Inferior parietal cortex (tissue), 1 donor: ENCODE measurements around the gene WTAP.
"Not testable (repeated sequence)": the region's sequence is repeated elsewhere in the genome, so short reads cannot be mapped to it uniquely, and the experiment has no call there.

ENCODE experiments used
- DNase-seq: peaks from one replicate; pipeline ENCODE4 v3.0.0-alpha.2; 2016; ENCODE audit errors: extremely low spot score

Gene WTAP

GRCh38 chr6:159761873-159762680 lies 34.8 kb downstream of the WTAP start, which contains the start of gene ACAT2:
Gene ACAT2, plus strand, starts transcription at chr6:159762045. Its CDS starts 43 bp downstream, at chr6:159762088.
- peak; percentile 98 for DNase-seq

DNA sequence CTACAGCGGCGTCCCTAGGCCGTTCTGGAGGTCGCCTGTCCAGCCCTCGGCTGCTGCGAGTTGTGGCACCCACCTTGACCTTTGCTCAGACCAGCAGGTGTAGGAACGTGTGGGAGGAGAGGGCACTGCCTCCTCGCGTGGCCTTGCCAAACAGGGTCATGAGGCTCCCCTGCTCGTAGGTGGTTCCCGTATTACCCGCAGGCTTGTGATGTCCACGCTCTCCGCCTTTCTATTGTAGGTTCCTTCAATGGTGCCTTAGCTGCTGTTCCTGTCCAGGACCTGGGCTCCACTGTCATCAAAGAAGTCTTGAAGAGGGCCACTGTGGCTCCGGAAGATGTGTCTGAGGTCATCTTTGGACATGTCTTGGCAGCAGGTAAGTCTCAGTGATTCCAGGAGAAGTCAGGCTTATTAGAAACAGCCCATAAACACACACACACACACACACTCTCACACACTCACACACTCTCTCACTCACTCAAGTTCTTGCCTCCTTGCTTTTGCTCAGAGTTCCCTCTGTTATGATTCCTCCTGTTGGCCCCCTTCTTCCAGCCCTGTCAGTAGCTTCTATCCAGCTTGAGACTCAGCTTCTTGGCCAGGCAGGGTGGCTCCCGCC lies 35.5 kb downstream of the WTAP start:
- no peak for DNase-seq

GRCh38 chr6:159766906-159767305 lies 39.6 kb downstream of the WTAP start:
- DNase-seq, result no peak

GRCh38 chr6:159769470-159769869 lies 42.2 kb downstream of the WTAP start:
- no peak for DNase-seq

- no peak for DNase-seq
Measured at GRCh38 chr6:159772196-159772595, 44.9 kb downstream of the WTAP start.

- DNase-seq, result no peak
Measured at GRCh38 chr6:159777240-159777904, 50.1 kb downstream of the WTAP start.

GRCh38 chr6:159778131-159778530 lies 50.8 kb downstream of the WTAP start:
- DNase-seq, result no peak

- DNase-seq, result no peak
Measured at GRCh38 chr6:159778542-159779103, 51.3 kb downstream of the WTAP start.

DNA sequence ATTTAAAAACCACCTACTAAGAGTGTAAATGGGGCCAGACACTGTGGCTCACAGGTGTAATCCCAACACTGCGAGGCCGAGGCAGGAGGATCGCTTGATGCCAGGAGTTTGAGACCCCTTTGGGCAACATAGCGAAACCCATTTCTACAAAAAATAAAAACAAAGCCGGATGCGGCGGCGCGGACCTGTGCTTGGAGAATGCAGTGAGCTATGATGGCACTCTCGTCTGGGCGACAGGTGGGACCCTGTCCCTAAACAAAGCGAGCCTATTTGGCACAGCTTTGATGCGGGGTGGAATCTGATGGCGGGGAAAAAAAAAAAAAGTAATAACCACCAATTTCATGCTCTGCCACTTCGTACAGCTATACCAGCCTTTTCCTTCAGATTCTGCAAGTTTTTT lies 61.0 kb downstream of the WTAP start:
- DNase-seq, result no peak

DNA sequence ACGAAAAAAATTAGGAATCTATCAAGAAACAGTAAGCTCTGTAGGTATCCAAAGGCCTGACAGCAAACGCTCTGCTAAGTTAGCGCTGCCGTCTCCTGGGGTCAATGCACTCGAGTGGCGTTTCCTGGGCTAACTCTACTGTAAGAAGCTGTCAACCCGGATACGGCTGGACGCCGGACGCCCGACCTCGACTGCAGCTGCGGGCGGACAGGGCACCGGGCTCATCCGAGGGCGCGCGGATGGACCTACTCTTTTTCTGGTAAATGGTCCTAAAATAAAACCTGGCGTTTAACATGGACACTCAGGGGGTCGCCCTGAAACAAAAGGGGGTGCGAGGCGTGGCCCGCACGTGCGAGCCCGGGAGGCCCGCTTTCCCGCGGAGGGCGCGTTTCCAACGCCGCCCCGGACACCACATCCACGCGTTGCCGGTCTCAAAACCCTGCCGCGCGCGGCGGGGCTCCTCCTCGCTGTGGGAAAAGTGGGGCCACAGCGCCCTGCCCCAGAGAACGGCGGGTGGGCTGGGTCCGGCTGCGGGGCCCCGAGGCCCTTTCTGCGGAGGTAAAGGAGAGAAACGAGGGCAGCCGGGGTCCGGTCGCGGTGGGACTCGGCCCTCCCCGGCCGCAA lies 61.6 kb downstream of the WTAP start:
- DNase-seq, result no peak

DNA sequence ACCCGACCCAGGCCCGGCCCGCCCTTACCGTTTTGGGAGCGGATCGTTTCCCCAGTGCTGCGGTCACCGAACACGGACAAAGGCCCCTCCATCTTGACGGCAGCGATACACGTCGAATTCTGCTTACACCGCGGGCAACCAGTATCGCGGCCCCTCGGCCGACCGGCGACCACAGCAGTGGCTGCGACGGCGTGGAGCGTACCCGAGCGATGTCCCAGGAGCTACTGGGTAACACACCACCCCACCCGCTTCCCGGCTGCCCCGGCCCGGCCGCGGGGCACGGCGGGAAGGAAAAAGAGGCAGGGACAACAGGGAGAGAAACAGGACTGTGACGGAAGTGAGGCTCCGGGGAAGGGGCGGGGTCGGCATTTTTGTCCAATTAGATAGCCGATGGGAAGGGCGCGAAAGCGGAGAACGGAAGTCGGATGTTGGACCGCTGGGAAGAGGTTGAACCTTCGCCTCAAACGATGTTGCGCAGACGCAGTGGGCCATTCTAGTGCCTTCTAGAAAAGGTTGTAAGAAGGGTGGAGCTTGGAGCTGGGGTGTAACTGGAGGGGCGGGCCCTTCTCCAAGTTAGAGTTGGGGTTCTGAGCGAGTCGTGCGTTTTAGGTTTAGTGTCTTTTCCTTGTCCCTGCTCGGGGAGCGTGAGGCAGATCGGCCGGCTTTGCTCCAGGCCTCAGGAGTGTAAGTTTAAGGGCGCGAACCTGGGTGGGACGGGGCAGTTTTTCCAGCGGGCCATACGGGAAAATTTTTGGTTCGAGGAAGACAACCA lies 62.3 kb downstream of the WTAP start, which contains the start of gene TCP1:
TCP1 (minus strand) TSS at position 226 of the 772 bp plus-strand sequence; CDS start at position 92, 134 bp downstream.
- DNase-seq, result peak; percentile 100

GRCh38 chr6:159790149-159790955 lies 63.0 kb downstream of the WTAP start, which contains the start of gene MRPL18:
Gene MRPL18, plus strand, starts transcription at chr6:159790467. Its CDS starts 121 bp downstream, at chr6:159790588.
- DNase-seq, result peak; percentile 98

DNA sequence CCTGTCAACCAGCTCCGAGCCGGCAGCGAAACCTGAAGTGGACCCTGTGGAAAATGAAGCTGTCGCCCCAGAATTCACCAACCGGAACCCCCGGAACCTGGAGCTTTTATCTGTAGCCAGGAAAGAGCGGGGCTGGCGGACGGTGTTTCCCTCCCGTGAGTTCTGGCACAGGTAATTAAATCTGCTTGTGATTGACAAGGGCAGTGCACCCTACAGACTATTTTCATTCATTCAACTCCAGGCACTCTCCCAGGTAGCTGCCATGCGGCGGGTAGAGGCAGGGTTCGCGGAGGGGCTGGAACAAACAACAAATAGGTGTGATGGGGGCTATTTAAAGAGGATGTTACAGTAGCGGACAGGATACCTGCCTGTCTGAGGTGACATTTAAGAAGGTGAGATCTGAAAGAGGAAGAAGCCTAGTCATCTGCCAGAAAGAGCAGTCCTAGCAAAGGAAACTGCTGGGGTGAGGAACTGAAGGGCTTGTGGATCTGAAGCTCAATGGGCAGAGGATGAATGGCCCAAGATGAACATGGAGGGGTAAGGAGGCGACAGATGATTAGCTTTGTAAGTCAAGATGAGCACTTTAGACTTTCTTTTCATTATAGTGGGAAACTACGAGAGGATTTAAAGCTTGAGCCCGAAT lies 63.8 kb downstream of the WTAP start:
- no peak for DNase-seq

DNA sequence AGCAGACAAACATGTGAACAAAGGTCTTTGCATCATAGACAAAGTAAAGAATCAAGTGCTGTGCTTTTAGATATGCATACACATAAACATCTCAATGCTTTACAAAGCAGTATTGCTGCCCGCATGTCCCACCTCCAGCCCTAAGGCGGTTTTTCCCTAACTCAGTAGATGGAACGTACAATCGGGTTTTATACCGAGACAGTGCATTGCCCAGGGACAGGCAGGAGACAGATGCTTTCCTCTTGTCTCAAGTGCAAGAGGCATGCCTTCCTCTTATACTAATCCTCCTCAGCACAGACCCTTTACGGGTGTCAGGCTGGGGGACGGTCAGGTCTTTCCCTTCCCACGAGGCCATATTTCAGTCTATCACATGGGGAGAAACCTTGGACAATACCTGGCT lies 67.7 kb downstream of the WTAP start:
- not testable (repeated sequence) for DNase-seq

DNA sequence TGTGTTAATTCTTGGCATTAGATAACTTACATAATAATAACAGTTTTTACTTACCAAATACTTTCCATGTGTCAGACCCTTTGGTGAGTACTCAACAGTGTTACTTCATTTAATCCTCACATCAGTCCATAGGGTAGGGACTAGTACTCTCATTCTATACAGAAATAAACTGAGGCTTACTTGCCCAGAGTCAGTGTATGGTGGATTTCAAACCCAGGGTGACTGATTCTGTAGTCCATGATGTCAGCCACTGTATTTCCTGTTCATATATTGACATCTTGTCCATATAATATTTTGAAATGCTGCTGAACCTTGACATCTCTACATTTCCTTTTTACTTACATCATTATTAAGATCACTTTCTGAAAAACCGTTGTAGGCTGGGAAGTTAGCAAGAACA lies 70.2 kb downstream of the WTAP start:
- DNase-seq, result no peak

DNA sequence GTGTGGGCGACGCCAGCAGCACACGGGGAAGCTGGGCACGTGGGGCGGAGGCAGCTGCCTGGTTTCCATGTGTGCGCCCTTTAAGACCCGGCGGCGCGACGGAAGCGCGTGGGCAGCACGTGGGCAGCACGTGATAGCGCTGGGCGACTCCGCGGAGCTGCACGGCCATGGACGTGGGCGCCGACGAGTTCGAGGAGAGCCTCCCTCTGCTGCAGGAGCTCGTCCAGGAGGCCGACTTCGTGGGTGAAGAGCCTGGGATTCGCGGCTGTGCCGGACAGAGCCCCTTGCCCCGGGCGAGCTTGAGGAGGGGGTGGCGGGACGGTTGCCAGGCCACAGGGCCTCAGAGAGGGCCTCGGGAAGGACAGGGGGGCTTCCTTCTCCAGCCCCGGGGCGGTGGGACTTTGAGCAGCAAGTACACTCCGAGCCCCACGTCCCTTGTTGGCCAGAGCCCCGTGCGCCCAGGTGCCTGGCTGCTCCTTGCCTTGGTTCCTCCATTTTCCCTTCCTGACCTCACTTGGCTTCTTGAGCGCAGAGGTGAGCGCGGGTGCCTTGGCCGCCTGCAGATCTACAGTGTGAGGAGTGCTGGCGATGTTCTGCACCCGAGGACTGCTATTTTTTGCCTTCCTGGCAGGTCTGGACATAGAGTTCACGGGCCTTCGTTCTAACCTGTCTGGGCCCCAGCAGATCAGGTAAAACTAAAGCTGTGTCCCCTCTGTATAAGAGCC lies 73.0 kb downstream of the WTAP start, which contains the start of gene PNLDC1:
PNLDC1 (plus strand) TSS at position 136 of the 725 bp plus-strand sequence; CDS start at position 168, 32 bp downstream.
- no peak for DNase-seq

GRCh38 chr6:159801935-159802334 lies 74.6 kb downstream of the WTAP start:
- no peak for DNase-seq

GRCh38 chr6:159804504-159804903 lies 77.2 kb downstream of the WTAP start:
- DNase-seq, result no peak
